ENCODE measurements around the gene FGF8.

- TF ChIP-seq CTCF (IDR thresholded peaks at IDR 0.05) (no peak), POLR2AphosphoS5 (IDR thresholded peaks at IDR 0.05; ENCODE audit: low read depth, low read length) (no peak), TCF7L2 (IDR thresholded peaks at IDR 0.05; ENCODE audit: low read depth, low read length) (no peak), REST (IDR thresholded peaks at IDR 0.05; ENCODE audit: insufficient read depth in 1 of 2, low read depth in 2 of 2, low read length in 1 of 2) (no peak), SIN3A (IDR thresholded peaks at IDR 0.05; ENCODE audit: borderline replicate concordance, insufficient read depth, low read depth, low read length) (no peak)
Measured at GRCh38 chr10:101732096-101732495, 43.8 kb downstream of the FGF8 start.
